Measurements from ENCODE around the gene TNFRSF19. TPM values are rescaled to one million over a fixed set of nuclear protein-coding genes. Genes with fewer than 3 reads are reported as not detected.

Gene TNFRSF19
- total and polyA plus RNA-seq, 11 donors: 9.1 to 35.7 (median 25.6) TPM

DNA sequence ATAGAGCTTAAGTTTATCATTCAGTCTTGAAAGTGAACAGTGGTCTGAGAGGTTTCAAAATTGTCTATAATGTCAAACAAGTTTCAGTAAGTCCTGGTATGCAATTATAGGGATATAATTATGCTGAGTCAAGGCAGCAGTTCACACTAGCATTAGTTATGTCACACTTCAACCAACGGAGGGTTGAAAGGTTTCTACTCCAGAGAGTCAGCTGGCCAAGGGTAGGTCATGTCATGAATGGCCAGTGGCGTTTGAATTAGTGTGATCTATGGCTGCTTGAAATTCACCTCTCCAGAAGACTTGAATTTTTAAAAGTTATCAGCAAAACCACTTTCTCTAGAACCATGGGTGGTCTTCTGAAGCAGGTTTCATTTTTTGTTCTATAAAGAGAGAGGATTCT lies 108.6 kb downstream of the TNFRSF19 start:
- peaks cover 0 to 8% (median 0%) of the 10 kb centered on the region in 12 donors for H3K4me1 ChIP-seq
- no peak overlapping the region for H3K27ac ChIP-seq
- ATAC-seq (no peak), DNase-seq (no peak)
- WGBS, 4 donors: 55 to 73% (median 70%) methylated on average over 2 of the region's 2 CpGs
- no peak overlapping the region for H3K4me3 ChIP-seq
- no peaks in the 10 kb centered on the region for H3K27me3 ChIP-seq
- peaks cover 0 to 9% (median 0%) of the 10 kb centered on the region in 12 donors for H3K9me3 ChIP-seq
- intact Hi-C loops (cut with DNase I): no loop called here
- TF ChIP-seq POLR2A (IDR thresholded peaks at IDR 0.05): no peak
- TF ChIP-seq, protein P1, sequence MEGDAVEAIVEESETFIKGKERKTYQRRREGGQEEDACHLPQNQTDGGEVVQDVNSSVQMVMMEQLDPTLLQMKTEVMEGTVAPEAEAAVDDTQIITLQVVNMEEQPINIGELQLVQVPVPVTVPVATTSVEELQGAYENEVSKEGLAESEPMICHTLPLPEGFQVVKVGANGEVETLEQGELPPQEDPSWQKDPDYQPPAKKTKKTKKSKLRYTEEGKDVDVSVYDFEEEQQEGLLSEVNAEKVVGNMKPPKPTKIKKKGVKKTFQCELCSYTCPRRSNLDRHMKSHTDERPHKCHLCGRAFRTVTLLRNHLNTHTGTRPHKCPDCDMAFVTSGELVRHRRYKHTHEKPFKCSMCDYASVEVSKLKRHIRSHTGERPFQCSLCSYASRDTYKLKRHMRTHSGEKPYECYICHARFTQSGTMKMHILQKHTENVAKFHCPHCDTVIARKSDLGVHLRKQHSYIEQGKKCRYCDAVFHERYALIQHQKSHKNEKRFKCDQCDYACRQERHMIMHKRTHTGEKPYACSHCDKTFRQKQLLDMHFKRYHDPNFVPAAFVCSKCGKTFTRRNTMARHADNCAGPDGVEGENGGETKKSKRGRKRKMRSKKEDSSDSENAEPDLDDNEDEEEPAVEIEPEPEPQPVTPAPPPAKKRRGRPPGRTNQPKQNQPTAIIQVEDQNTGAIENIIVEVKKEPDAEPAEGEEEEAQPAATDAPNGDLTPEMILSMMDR (IDR thresholded peaks at IDR 0.05): no peak
- peaks cover 0 to 24% (median 12%) of the 10 kb centered on the region in 9 donors for H3K36me3 ChIP-seq

DNA sequence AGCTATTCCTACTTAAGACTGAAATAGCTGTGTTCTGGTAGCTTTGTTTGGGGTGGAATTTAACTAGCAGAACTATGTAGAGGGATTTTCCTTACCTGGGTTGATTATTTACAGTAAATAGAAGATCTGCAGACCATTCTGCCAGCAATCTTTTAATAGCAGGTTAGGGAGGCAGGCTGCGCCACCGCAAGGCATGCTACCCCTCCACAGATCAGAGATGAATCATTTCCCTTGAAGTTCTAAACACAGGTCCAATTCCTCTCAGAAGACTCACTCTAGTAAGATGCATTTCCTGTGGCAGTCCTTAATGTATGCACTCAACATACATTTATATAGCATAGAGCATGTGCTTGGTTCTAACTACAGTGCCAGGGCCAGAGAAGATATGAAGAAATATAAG lies 109.0 kb downstream of the TNFRSF19 start:
- WGBS, 4 donors: 77 to 94% (median 84%) methylated on average over 2 of the region's 2 CpGs
- Histone ChIP-seq H3K27ac (no peak overlapping the region), H3K27me3 (no peaks in the 10 kb centered on the region), H3K4me1 (peaks cover 0 to 4% (median 0%) of the 10 kb centered on the region in 12 donors), H3K36me3 (peaks cover 0 to 20% (median 8%) of the 10 kb centered on the region in 9 donors), H3K9me3 (peaks cover 0 to 13% (median 0%) of the 10 kb centered on the region in 12 donors), H3K4me3 (no peak overlapping the region)
- no peak for TF ChIP-seq POLR2A (IDR thresholded peaks at IDR 0.05)
- DNase-seq: no peak
- ATAC-seq: no peak
- intact Hi-C loops (cut with DNase I): no loop called here

DNA sequence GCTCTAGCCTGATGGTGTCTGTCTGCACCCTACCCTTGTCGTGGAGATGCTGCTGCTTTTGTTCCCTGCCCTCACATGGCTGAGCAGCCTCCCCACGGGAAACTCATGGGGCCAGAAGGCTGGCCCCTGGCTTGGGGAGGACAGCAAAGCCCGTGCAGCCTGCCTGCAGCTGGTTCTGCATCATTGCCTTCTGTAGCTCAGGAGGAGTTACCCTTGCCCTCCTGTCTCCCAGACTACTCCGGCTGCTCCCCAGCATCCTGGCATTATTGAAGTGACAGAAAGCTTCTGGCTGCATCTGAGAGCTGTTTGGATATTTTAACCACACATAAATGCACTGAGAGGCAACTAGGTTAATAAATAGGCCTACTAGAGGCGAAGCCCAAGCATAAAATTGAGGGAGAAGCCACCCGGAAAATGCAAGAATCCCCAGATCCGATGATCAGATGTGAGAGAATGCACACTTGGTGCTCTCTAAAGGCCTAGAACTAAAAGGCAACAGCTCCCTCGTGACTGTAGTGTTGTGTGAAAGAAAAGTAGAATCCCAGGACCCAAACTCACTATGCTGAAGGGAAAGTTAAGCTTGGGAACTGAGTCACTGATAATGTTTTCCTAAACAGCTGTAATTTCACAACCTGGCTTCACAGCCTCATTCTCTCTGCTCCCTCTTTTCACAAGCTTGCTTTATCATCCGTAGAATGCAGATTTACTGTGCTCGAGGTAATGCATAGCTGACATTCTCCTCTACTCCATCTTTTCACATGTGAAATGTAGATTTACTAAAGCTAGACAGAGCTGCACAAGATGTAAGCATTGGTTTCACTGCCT lies 110.8 kb downstream of the TNFRSF19 start:
- 66 to 82% (median 77%) methylated on average over 10 of the region's 10 CpGs for WGBS, 4 donors
- ATAC-seq (peak in 2 of 4 donors; percentile 11 to 71), DNase-seq (no peak)
- no peaks in the 10 kb centered on the region for H3K27me3 ChIP-seq
- peaks cover 0 to 4% (median 0%) of the 10 kb centered on the region in 12 donors for H3K4me1 ChIP-seq
- TF ChIP-seq, protein P1 (IDR thresholded peaks at IDR 0.05): no peak
- no peak for TF ChIP-seq POLR2A (IDR thresholded peaks at IDR 0.05)
- peaks cover 0 to 23% (median 6%) of the 10 kb centered on the region in 12 donors for H3K9me3 ChIP-seq
- intact Hi-C loops (cut with DNase I): no loop called here
- peaks cover 0 to 5% (median 0%) of the 10 kb centered on the region in 9 donors for H3K36me3 ChIP-seq
- H3K27ac ChIP-seq: peak overlapping the region in 1 of 12 donors; percentile 23
- no peak overlapping the region for H3K4me3 ChIP-seq

DNA sequence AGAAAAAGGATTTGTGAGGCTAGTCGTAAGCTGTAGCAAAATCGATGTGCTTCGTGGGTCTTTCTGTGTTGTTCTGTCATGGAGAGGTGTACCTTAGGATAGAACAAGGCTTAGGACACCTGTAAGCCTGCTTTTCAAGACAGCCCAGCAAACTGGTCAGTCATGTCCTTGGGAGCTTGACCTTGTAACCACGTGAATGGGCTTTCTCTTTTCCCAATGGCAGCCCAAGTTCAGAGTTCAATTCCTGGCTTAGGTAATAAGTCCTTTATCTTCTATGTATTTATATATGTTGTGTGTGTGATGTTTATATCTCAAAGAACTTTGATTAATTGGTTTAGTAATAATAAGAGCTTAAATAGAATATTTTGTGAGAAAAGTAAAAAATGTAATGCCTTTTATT lies 112.9 kb downstream of the TNFRSF19 start:
- peaks cover 0 to 18% (median 6%) of the 10 kb centered on the region in 12 donors for H3K9me3 ChIP-seq
- WGBS, 4 donors: 69 to 80% (median 77%) methylated on average over 4 of the region's 4 CpGs
- DNase-seq (no peak), ATAC-seq (no peak)
- H3K27ac ChIP-seq: no peak overlapping the region
- no peak for TF ChIP-seq POLR2A (IDR thresholded peaks at IDR 0.05)
- TF ChIP-seq, protein P1 (IDR thresholded peaks at IDR 0.05): no peak
- H3K4me3 ChIP-seq: no peak overlapping the region
- H3K4me1 ChIP-seq: peaks cover 0 to 4% (median 0%) of the 10 kb centered on the region in 12 donors
- intact Hi-C loops (cut with DNase I): no loop called here
- no peaks in the 10 kb centered on the region for H3K36me3 ChIP-seq
- H3K27me3 ChIP-seq: no peaks in the 10 kb centered on the region

Data from heart left ventricle (tissue), 16 donors.